H1 (cell line): ENCODE data around the gene SPIRE1. TPM values are rescaled to one million over a fixed set of nuclear protein-coding genes. Genes with fewer than 3 reads are reported as not detected.

ENCODE experiments used
- ATF2 ChIP-seq: IDR thresholded peaks from 2 replicates; pipeline ENCODE4 v1.6.1; 2012; ENCODE audit warnings: low read length, inconsistent platforms
- BRCA1 ChIP-seq: IDR thresholded peaks from 2 replicates; pipeline ENCODE4 v1.6.1; 2012; ENCODE audit warnings: low read depth, low read length, improper control_type of control experiment
- CEBPB ChIP-seq: IDR thresholded peaks from 2 replicates; pipeline ENCODE4 v1.6.1; 2012; ENCODE audit warnings: low read depth, low read length
- HDAC6 ChIP-seq: IDR thresholded peaks from one replicate; pipeline ENCODE4 v1.7.1; 2012; ENCODE audit warnings: low read depth, mild to moderate bottlenecking, inconsistent platforms, low read length, moderate library complexity
- POU5F1 ChIP-seq: IDR thresholded peaks from 2 replicates; pipeline ENCODE4 v1.6.1; 2011; ENCODE audit warnings: low read depth, mild to moderate bottlenecking, low read length, moderate library complexity
- SUZ12 ChIP-seq: fragments of 200-600 bp; sonication (generic); IDR thresholded peaks from 2 replicates; pipeline ENCODE4 v1.6.1; 2012; ENCODE audit warnings: mild to moderate bottlenecking, inconsistent platforms, low read length, moderate library complexity, mixed read lengths
- polyA plus RNA-seq, 7 experiments: library from polyadenylated mRNA; depleted of rRNA in 3 of 7; stranded (reverse) in 5 of 7; unstranded in 2 of 7; fragments of >200 nt in 5 of 7; fragments of 200-250 nt in 2 of 7; gene quantifications; 1 replicate in 5 of 7; 2 replicates in 1 of 7; 4 replicates in 1 of 7; pipeline versions ENCODE4 v1.2.1 to v1.2.3, GENCODE V29; 2011 to 2013; ENCODE audit warnings: missing spikeins in 2 of 7, mixed read lengths in 2 of 7
- total RNA-seq: library from RNA; stranded (reverse); fragmentation: NEBNext Ultra II Directional; extraction: Animal tissue kit (Norgen Biotek cat#: 25700); gene quantifications from 2 replicates; pipeline ENCODE4 v1.2.1, GENCODE V29; 2021

SPIRE1 gene
- total and polyA plus RNA-seq, 2 of the 8 experiments (the other 6 are each of a cell fraction or from before 2014, with no cell fraction given), result 6.0 to 21.5 TPM

GRCh38 chr18:12699747-12700146 is 41.8 kb upstream of the SPIRE1 start (continued):
- TF ChIP-seq POU5F1 (no peak), BRCA1 (no peak), SUZ12 (no peak), CEBPB (no peak), ATF2 (no peak), HDAC6 (no peak)
